H1 (cell line): Measurements from ENCODE around the gene SPDYC. TPM values are rescaled to one million over a fixed set of nuclear protein-coding genes. Genes with fewer than 3 reads are reported as not detected.

Source experiments
- CTCF ChIA-PET: fragments of 300-600 bp; sonication (Branson Sonifier 250); formaldehyde crosslinking; loops from one replicate; lab custom pipeline; 2021; ENCODE audit not compliant: partially characterized antibody; lab: Charles Lee
- POLR2A ChIA-PET: fragments of 300-600 bp; sonication (Branson Sonifier 250); formaldehyde crosslinking; loops from one replicate; lab custom pipeline; 2021; ENCODE audit warnings: inconsistent platforms; ENCODE audit not compliant: partially characterized antibody; lab: Charles Lee
- DNase-seq, 2 experiments: peaks; one replicate each; pipeline versions ENCODE4 v3.0.0 to v3.0.0-alpha.2; 2010 to 2022; ENCODE audit warnings: low spot score in 2 of 2, low read depth in 1 of 2, mixed read lengths in 1 of 2
- FAIRE-seq: peaks from 2 replicates; lab custom pipeline; 2011; peaks lifted over from hg19 to GRCh38; lab: Jason Lieb, UNC
- H2AFZ ChIP-seq: 2 replicates; pipeline ENCODE4 v1.8.1; 2012; ENCODE audit warnings: low read length, inconsistent platforms
- H2AK5ac ChIP-seq: 2 replicates; pipeline ENCODE4 v1.6.1; 2013; ENCODE audit warnings: low read depth, low read length
- H2BK120ac ChIP-seq: replicated peaks from 2 replicates; pipeline ENCODE3; 2013; ENCODE audit warnings: low read depth, low read length, inconsistent platforms
- H2BK12ac ChIP-seq: 2 replicates; pipeline ENCODE4 v1.6.1; 2013; ENCODE audit warnings: low read depth, low read length
- H2BK15ac ChIP-seq: 2 replicates; pipeline ENCODE4 v1.6.1; 2013; ENCODE audit warnings: low read length
- H2BK20ac ChIP-seq: 2 replicates; pipeline ENCODE4 v1.6.1; 2013; ENCODE audit warnings: low read length
- H2BK5ac ChIP-seq: 2 replicates; pipeline ENCODE4 v1.6.1; 2013; ENCODE audit warnings: low read depth, low read length
- H3K14ac ChIP-seq: 2 replicates; pipeline ENCODE4 v1.6.1; 2013; ENCODE audit warnings: inconsistent platforms; ENCODE audit not compliant: insufficient read length
- H3K18ac ChIP-seq: 2 replicates; pipeline ENCODE4 v1.6.1; 2013; ENCODE audit warnings: low read length; ENCODE audit errors: extremely low read depth
- H3K23ac ChIP-seq: 2 replicates; pipeline ENCODE4 v1.6.1; 2013; ENCODE audit warnings: inconsistent platforms; ENCODE audit not compliant: insufficient read length
- H3K23me2 ChIP-seq: 2 replicates; pipeline ENCODE4 v1.6.1; 2013; ENCODE audit warnings: low read depth, low read length
- H3K27ac ChIP-seq: 2 replicates; pipeline ENCODE4 v1.6.1; 2011; ENCODE audit warnings: low read depth, low read length, inconsistent platforms
- H3K27me3 ChIP-seq, 4 experiments: replicated peaks in 1 of 4; 1 replicate in 1 of 4; 2 replicates in 3 of 4; pipeline versions ENCODE4 v1.6.1 to v1.8.1; 2011 to 2013; ENCODE audit warnings: low read length in 3 of 4, mild to moderate bottlenecking in 3 of 4, inconsistent platforms in 2 of 4, mixed read lengths in 2 of 4, moderate library complexity in 1 of 4; ENCODE audit not compliant: control insufficient read depth in 3 of 4, insufficient read depth in 3 of 4; ENCODE audit errors: extremely low read depth in 1 of 4
- H3K36me3 ChIP-seq, 4 experiments: 2 replicates each; pipeline versions ENCODE4 v1.6.1 to v1.8.1; 2011 to 2013; ENCODE audit warnings: mild to moderate bottlenecking in 4 of 4, low read length in 3 of 4, moderate library complexity in 2 of 4, control low read depth in 1 of 4, inconsistent platforms in 1 of 4; ENCODE audit not compliant: insufficient read depth in 4 of 4, control insufficient read depth in 2 of 4
- H3K4ac ChIP-seq: replicated peaks from 2 replicates; pipeline ENCODE3; 2013; ENCODE audit warnings: low read length, low read depth, mixed read lengths, inconsistent platforms; ENCODE audit not compliant: insufficient read length
- H3K4me1 ChIP-seq, 4 experiments: replicated peaks in 1 of 4; 1 replicate in 1 of 4; 2 replicates in 3 of 4; pipeline versions ENCODE4 v1.6.1 to v1.8.1; 2011 to 2013; ENCODE audit warnings: low read length in 3 of 4, inconsistent platforms in 2 of 4, mixed read lengths in 1 of 4; ENCODE audit not compliant: insufficient read depth in 4 of 4, control insufficient read depth in 3 of 4
- H3K4me2 ChIP-seq, 2 experiments: 2 replicates each; pipeline versions ENCODE4 v1.6.1 to v1.8.1; 2011 to 2013; ENCODE audit warnings: low read depth in 2 of 2, low read length in 2 of 2, control low read depth in 1 of 2, inconsistent platforms in 1 of 2, mild to moderate bottlenecking in 1 of 2; ENCODE audit not compliant: insufficient read depth in 1 of 2
- H3K4me3 ChIP-seq, 4 experiments: fragments of 200-600, 300-600 bp in 1 of 4; sonication (generic), shearing (Covaris generic), sonication (Bioruptor Twin) in 1 of 4; 2 replicates each; pipeline versions ENCODE4 v1.5.1 to v1.8.1; 2011 to 2016; ENCODE audit warnings: low read length in 4 of 4, low read depth in 3 of 4, control low read depth in 2 of 4, inconsistent platforms in 2 of 4, mild to moderate bottlenecking in 2 of 4, mixed read lengths in 1 of 4, moderate library complexity in 1 of 4; ENCODE audit not compliant: insufficient read depth in 2 of 4; ENCODE audit errors: extremely low read depth in 1 of 4
- H3K56ac ChIP-seq: replicated peaks from 2 replicates; pipeline ENCODE3; 2013; ENCODE audit warnings: low read depth, mild to moderate bottlenecking, mixed read lengths, low read length, inconsistent platforms; ENCODE audit not compliant: insufficient read length
- H3K79me1 ChIP-seq: 2 replicates; pipeline ENCODE4 v1.6.1; 2013; ENCODE audit warnings: low read depth, low read length, control low read depth
- H3K79me2 ChIP-seq, 2 experiments: 2 replicates each; pipeline versions ENCODE4 v1.6.1 to v1.8.1; 2012 to 2013; ENCODE audit warnings: low read length in 2 of 2, mild to moderate bottlenecking in 2 of 2, inconsistent platforms in 1 of 2; ENCODE audit not compliant: insufficient read depth in 2 of 2, control insufficient read depth in 1 of 2
- H3K9ac ChIP-seq, 4 experiments: replicated peaks in 1 of 4; 1 replicate in 1 of 4; 2 replicates in 3 of 4; pipeline versions ENCODE4 v1.6.1 to v1.8.1; 2011 to 2013; ENCODE audit warnings: low read depth in 3 of 4, low read length in 3 of 4, control low read depth in 2 of 4, mild to moderate bottlenecking in 2 of 4, moderate library complexity in 2 of 4, inconsistent platforms in 1 of 4; ENCODE audit errors: extremely low read depth in 1 of 4
- H3K9me3 ChIP-seq, 2 experiments: 2 replicates each; pipeline versions ENCODE4 v1.6.1 to v1.8.1; 2012 to 2013; ENCODE audit warnings: mild to moderate bottlenecking in 2 of 2, moderate library complexity in 2 of 2, control low read depth in 1 of 2, inconsistent platforms in 1 of 2, low read depth in 1 of 2, low read length in 1 of 2, mixed read lengths in 1 of 2; ENCODE audit not compliant: insufficient read depth in 2 of 2
- H4K20me1 ChIP-seq, 2 experiments: replicated peaks in 1 of 2; 2 replicates each; pipeline versions ENCODE3 to v1.8.1; 2011 to 2013; ENCODE audit warnings: inconsistent platforms in 2 of 2, low read length in 2 of 2, mild to moderate bottlenecking in 1 of 2; ENCODE audit not compliant: insufficient read depth in 2 of 2, control insufficient read depth in 1 of 2
- H4K5ac ChIP-seq: 2 replicates; pipeline ENCODE4 v1.6.1; 2013; ENCODE audit warnings: low read length, low read depth, mixed read lengths, inconsistent platforms; ENCODE audit not compliant: insufficient read length
- H4K8ac ChIP-seq: 2 replicates; pipeline ENCODE4 v1.8.0; 2013; ENCODE audit warnings: mild to moderate bottlenecking, moderate library complexity, low read length, inconsistent platforms; ENCODE audit not compliant: insufficient read depth; ENCODE audit errors: extremely low read depth
- H4K91ac ChIP-seq: replicated peaks from 2 replicates; pipeline ENCODE3; 2013; ENCODE audit warnings: low read length, mixed read lengths, inconsistent platforms; ENCODE audit not compliant: insufficient read length
- CTBP2 ChIP-seq: IDR thresholded peaks from 2 replicates; pipeline ENCODE4 v1.7.0; 2011; ENCODE audit warnings: borderline replicate concordance, mild to moderate bottlenecking, moderate library complexity, mixed read lengths, low read length; ENCODE audit not compliant: insufficient read depth, insufficient read length
- MAX ChIP-seq: IDR thresholded peaks from 2 replicates; pipeline ENCODE4 v1.6.1; 2012; ENCODE audit warnings: inconsistent platforms
- RFX5 ChIP-seq: IDR thresholded peaks from 2 replicates; pipeline ENCODE4 v1.6.1; 2011; ENCODE audit warnings: low read depth, low read length, improper control_type of control experiment, borderline replicate concordance
- SP4 ChIP-seq: IDR thresholded peaks from 2 replicates; pipeline ENCODE4 v1.6.1; 2012; ENCODE audit warnings: low read length, inconsistent platforms
- WGBS, 2 experiments: shearing (Covaris generic) in 1 of 2; methylation state at CpG; one replicate each; pipeline versions ENCODE4 v1.1.6 to v1.1.7; 2013 to 2015; ENCODE audit warnings: low lambda C conversion rate in 2 of 2, mixed read lengths in 2 of 2, inconsistent platforms in 1 of 2, low coverage in 1 of 2, missing lambda C conversion rate in 1 of 2; ENCODE audit not compliant: insufficient replicate concordance in 2 of 2, insufficient coverage in 1 of 2, insufficient read length in 1 of 2; ENCODE audit errors: extremely low coverage in 1 of 2, missing lambda C conversion rate in 1 of 2; 5-methylcytosine and 5-hydroxymethylcytosine counted together
- polyA plus RNA-seq, 7 experiments: library from polyadenylated mRNA; depleted of rRNA in 3 of 7; stranded (reverse) in 5 of 7; unstranded in 2 of 7; fragments of >200 nt in 5 of 7; fragments of 200-250 nt in 2 of 7; gene quantifications; 1 replicate in 5 of 7; 2 replicates in 1 of 7; 4 replicates in 1 of 7; pipeline versions ENCODE4 v1.2.1 to v1.2.3, GENCODE V29; 2011 to 2013; ENCODE audit warnings: missing spikeins in 2 of 7, mixed read lengths in 2 of 7
- total RNA-seq: library from RNA; stranded (reverse); fragmentation: NEBNext Ultra II Directional; extraction: Animal tissue kit (Norgen Biotek cat#: 25700); gene quantifications from 2 replicates; pipeline ENCODE4 v1.2.1, GENCODE V29; 2021
- TF ChIP-seq, protein P1 (sequence below), 3 experiments: IDR thresholded peaks; 1 replicate in 2 of 3; 2 replicates in 1 of 3; pipeline versions ENCODE4 v1.5.1 to v1.6.1; 2011; ENCODE audit warnings: low read length in 3 of 3, mild to moderate bottlenecking in 3 of 3, inconsistent platforms in 2 of 3, low read depth in 1 of 3, moderate library complexity in 1 of 3; ENCODE audit not compliant: insufficient read depth in 1 of 3; ENCODE audit errors: control extremely low read depth in 1 of 3
- TF ChIP-seq, protein P2 (sequence below): IDR thresholded peaks from 2 replicates; pipeline ENCODE4 v1.6.1; 2012; ENCODE audit warnings: inconsistent platforms

The SPDYC gene
- total and polyA plus RNA-seq, 2 of the 8 experiments (the other 6 are each of a cell fraction or from before 2014, with no cell fraction given) = 0.15 TPM; not detected in 1

- CTCF ChIA-PET = interaction anchor here (1.1 to 15.4 kb wide), 6 partner anchors 9 to 129 kb away, joined by 3 to 258 read pairs (median 12); a partner anchor contains a TSS
- no peak overlapping the region for H2BK120ac ChIP-seq
- TF ChIP-seq SP4 (no peak), CTBP2 (no peak), MAX (no peak), RFX5 (no peak)
- TF ChIP-seq, protein P1, sequence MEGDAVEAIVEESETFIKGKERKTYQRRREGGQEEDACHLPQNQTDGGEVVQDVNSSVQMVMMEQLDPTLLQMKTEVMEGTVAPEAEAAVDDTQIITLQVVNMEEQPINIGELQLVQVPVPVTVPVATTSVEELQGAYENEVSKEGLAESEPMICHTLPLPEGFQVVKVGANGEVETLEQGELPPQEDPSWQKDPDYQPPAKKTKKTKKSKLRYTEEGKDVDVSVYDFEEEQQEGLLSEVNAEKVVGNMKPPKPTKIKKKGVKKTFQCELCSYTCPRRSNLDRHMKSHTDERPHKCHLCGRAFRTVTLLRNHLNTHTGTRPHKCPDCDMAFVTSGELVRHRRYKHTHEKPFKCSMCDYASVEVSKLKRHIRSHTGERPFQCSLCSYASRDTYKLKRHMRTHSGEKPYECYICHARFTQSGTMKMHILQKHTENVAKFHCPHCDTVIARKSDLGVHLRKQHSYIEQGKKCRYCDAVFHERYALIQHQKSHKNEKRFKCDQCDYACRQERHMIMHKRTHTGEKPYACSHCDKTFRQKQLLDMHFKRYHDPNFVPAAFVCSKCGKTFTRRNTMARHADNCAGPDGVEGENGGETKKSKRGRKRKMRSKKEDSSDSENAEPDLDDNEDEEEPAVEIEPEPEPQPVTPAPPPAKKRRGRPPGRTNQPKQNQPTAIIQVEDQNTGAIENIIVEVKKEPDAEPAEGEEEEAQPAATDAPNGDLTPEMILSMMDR (IDR thresholded peaks at IDR 0.05; ENCODE audit: control extremely low read depth in 1 of 3, insufficient read depth in 1 of 3, low read depth in 1 of 3, low read length in 3 of 3) = peak; percentile 42 to 48 (median 47)
- TF ChIP-seq, protein P2, sequence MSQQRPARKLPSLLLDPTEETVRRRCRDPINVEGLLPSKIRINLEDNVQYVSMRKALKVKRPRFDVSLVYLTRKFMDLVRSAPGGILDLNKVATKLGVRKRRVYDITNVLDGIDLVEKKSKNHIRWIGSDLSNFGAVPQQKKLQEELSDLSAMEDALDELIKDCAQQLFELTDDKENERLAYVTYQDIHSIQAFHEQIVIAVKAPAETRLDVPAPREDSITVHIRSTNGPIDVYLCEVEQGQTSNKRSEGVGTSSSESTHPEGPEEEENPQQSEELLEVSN = no peak
Observed at GRCh38 chr11:65217441-65218423, 47.7 kb downstream of the SPDYC start.

More at GRCh38 chr11:65217441-65218423, 47.7 kb downstream of the SPDYC start:
- H3K18ac ChIP-seq = no peak overlapping the region
- H2BK12ac ChIP-seq = 0 out of 2 replicates have a peak overlapping the region, but pooled peaks have one; percentile 39
- no peak overlapping the region for H3K14ac ChIP-seq
- peaks cover 0 to 3% of the 10 kb centered on the region in 2 experiments for H4K20me1 ChIP-seq
- H2BK5ac ChIP-seq = no peak overlapping the region; the same call in 1 of the 2 replicates
- H3K4me3 ChIP-seq = no peak overlapping the region
- no peak overlapping the region for H3K4me2 ChIP-seq
- no peaks in the 10 kb centered on the region for H3K36me3 ChIP-seq
- H3K23me2 ChIP-seq = peaks cover 11% of the 10 kb centered on the region; the same call in 1 of the 2 replicates
- H4K5ac ChIP-seq = no peak overlapping the region
- H3K56ac ChIP-seq = no peak overlapping the region
- H3K27ac ChIP-seq = no peak overlapping the region
- 93% methylated on average over 16 of the region's 19 CpGs; no CpG with 5 or more reads in 1 of the 2 experiments for WGBS, 2 experiments
- DNase-seq (no peak), FAIRE-seq (no peak)
- no peak overlapping the region for H4K91ac ChIP-seq
- H4K8ac ChIP-seq = no peak overlapping the region
- H3K4me1 ChIP-seq = peaks cover 4 to 20% (median 15%) of the 10 kb centered on the region in 4 experiments
- H2BK20ac ChIP-seq = no peak overlapping the region
- H2BK15ac ChIP-seq = peak overlapping the region; percentile 46; the same call in 1 of the 2 replicates
- POLR2A ChIA-PET = interaction anchor here (0.6 to 18.1 kb wide), 12 partner anchors 8 to 100 kb away, joined by 3 to 324 read pairs (median 4); partner anchors contain the start of genes POLA2 and ZNHIT2
- no peak overlapping the region; a peak in 1 of 7 replicates for H3K9ac ChIP-seq
- no peak overlapping the region; the same call in 1 of the 2 replicates for H2AK5ac ChIP-seq
- H3K23ac ChIP-seq = no peak overlapping the region
- no peak overlapping the region for H2AFZ ChIP-seq
- no peaks in the 10 kb centered on the region for H3K9me3 ChIP-seq
- H3K4ac ChIP-seq = no peak overlapping the region
- peaks cover 0 to 15% of the 10 kb centered on the region in 2 experiments; a peak in 1 of 4 replicates for H3K79me2 ChIP-seq
- H3K27me3 ChIP-seq = no peaks in the 10 kb centered on the region
- H3K79me1 ChIP-seq = peaks cover 4% of the 10 kb centered on the region
